Retina (tissue), 1 donor: ENCODE results near the gene MZT2B.
"Not testable (repeated sequence)": the region's sequence is repeated elsewhere in the genome, so short reads cannot be mapped to it uniquely, and the experiment has no call there.

Experiments used
- DNase-seq: peaks from one replicate; pipeline ENCODE4 v3.0.0-alpha.2; 2016

MZT2B gene

DNA sequence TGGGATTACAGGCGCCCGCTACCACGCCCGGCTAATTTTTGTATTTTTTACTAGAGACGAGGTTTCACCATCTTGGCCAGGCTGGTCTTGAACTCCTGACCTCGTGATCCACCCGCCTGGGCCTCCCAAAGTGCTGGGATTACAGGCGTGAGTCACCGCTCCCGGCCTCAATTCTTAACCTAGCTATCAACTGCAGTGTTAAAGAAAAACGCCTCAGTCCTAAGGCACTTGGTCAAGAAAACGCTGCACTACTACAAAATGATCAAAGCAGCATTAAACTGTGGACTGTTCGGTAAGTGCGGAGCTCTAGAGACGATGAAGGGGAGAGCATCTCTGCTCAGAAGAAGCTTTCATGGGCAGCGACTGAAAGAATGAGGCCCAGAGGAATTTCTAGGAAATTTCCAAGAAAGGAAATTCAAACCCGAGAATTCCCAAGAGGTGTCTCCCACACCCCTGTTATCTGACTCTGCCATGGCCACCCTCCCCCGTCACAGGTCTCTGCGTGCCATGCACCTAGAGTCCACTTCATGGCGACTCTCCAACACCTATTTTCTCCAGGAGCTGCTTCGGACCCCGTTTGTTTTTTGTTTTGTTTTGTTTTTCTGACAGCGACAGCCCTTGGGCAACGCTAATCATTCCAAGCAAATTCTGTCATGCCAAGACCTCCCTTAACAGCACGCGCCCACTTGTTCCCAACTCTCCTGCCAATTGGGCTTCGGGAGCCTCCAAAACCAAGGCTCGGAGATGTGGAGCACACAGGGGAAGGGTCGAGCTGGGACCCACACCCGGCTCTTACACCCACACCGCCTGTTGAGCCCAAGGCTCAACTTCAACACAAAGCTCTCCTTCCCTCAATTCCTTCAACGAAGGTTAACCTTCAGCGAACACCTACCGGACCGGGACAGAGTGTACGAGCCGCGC is 1.4 kb upstream of the MZT2B start:
- DNase-seq: not testable (repeated sequence)

DNA sequence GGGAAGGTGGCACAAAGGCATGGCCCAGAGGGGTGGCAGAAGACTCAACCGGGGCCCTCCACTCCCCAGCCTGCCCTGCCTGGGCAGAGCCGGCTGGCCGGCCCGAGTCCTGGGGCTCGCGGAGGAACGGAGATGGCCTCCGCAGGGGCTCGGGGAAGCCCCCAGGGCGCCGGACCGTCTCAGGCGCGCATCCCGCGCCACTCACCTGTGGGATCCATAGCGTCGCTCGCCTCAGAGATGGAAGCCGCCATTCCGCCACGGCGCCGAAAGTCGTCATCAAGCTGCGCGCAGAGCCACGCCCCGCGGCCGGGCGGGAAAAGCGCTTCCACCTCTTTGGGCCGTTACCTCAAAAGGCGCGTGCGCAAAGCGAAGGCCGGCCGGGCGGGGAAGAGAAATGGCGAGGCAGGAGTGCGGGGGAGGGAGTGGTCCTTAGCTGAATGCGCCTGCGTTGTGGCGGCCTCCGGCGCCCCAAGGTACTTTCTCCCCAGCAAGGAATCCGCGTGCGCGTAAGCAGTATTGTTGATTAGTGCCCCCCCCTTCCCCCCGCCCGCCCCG is 660 bp upstream of the MZT2B start, which contains the start of gene SMPD4:
TSS of gene SMPD4 (minus strand) at position 278 of the 555 bp plus-strand sequence. CDS start 5,010 bp downstream, outside the sequence.
- peak; percentile 97 for DNase-seq

DNA sequence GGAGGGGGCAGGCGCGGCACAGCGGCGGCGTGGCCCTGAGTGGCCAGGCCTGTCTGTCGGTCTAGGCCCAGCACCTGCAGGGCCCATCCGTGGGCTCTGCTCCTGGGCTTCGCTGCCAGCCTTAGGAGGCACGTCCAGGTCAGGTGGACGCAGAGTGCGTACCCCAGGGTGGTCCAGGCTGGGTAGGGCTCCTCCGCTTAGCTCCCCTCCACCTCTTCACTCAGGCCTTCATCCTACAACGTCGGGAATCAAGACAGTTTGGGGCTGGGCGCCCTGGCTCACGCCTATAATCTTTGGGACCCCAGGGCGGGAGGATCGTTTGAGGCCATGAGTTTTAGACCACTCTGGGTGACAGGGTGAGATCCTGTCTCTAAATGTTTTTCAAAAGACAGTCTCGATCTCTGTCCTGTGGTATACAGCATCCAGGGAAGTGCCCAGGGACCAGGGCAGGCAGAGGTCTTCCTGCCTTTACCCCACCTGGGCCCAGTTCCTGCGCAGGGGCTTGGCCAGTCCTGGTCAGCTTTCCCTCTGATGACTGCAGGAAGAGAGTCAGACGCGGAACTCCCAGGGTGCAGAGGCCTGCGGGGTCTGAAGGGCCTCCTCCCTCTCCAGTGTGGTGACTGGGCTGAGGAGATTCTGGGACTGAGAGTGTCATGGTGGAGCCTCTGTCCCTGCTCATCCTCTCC is 907 bp downstream of the MZT2B start:
- DNase-seq: peak; percentile 61

DNA sequence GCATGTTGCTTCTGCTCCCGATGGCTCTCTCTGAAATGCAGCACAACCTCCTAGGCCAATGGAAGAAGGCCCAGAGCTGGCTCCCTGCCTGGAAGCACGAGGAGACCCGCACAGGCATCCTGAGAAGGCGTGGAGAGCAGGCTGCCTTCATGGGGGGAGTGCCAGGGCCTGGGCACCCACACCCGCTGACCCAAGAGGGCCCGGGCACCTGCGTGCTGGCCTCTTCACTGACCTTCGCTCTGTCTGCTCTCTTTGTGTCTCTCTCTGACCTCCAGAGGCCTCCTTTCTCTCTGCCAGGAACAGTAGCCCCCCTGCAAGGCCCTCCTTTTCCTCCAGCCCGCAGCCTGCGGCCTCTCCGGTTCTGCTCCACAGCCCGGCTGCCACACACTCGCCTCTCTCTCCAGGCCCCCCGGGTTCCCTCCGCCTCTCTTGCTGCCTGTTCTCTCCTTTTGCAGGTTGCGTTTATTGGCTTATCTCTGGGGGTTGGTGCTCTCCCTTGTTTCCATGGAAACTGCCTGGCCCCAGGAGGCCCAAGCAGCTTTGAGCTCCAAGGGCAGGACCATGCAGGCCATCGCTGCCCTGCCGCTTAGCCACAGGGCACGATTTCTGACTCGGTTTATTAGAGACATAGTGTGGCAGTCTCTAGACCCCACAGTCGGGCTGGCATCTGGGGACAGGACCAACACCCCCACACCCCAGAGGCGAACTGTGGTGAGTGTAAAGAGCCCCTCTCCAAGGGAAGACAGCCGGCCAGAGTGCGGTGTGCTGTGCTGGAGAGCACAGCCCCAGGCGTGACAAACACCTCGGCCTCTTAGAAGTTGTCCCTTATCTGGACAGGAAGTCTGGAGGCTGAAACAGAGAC is 1.7 kb downstream of the MZT2B start:
- DNase-seq: peak; percentile 78

DNA sequence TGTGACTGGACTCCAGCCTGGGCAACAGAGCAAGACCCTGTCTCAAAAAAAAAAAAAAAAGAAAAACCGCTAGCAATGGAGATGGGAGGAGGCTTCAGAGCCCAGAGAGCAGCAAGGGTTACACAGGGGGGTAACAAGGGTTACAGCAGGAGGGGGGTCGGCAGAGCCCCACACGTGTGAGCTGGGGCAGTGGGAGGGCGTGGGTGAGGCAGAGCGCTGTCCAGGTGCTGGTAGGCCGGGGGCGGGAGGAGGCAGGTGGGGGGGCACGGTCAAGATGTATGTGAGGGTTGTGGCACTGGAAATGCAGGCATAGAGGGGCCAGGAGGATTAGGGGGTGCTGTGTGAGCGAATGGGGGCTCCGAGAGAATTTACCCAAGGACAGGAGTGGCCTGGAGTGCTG is 3.4 kb downstream of the MZT2B start:
- no peak for DNase-seq

DNA sequence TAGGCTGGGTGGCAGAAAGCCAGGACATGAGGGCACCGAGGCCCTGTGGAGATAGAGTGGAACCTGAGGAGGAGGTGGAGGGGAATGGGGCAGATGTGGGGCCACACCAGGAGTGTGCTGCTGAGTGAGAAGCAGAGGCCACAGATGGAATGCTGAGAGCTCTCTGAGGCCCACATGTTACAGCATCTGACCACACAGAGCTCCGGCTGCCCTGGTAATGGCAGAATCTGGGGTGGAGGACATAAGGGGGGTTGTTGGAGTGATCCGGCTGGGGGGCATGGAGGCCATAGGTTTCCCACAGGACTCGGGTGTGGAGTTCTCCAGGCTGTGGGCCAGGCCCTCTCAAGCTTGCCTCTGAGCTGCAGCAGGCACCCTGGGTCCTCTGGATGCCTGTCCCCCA is 3.8 kb downstream of the MZT2B start:
- DNase-seq: no peak

DNA sequence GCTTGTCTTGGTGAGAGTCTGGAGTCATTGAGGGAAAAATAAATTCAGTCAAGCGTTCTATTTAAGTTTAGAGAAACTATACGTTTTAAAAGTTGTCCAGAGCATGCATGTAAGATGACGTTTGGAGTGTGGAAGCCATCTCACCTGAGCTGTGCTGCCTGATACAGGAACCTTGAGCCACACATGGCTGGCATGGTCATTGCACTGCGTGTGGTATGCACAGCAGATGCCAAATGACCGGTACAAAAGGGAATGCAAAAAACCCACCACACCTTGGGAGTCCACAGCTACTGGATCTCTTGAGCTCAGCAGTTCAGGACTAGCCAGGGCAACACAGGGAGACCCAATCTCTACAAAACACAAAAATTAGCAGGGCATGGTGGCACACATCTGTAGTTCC is 4.3 kb downstream of the MZT2B start:
- no peak for DNase-seq

DNA sequence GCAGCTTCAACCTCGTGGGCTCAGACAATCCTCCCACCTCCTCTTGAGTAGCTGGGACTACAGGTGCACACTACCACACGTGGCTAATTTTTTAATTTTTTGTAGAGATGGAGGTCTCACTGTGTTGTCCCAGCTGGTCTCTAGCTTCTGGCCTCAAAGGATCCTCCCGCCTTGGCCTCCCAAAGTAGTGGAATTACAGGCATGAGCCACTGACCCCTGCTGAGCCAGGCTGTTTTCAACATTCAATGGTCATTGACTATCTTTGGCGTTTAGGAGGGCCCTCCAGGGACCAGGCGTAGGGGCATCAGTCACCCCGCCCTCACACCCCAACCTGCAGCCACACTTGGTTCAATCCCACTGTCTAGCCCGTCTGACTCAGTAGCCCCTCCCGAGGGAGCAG is 5.2 kb downstream of the MZT2B start:
- no peak for DNase-seq

DNA sequence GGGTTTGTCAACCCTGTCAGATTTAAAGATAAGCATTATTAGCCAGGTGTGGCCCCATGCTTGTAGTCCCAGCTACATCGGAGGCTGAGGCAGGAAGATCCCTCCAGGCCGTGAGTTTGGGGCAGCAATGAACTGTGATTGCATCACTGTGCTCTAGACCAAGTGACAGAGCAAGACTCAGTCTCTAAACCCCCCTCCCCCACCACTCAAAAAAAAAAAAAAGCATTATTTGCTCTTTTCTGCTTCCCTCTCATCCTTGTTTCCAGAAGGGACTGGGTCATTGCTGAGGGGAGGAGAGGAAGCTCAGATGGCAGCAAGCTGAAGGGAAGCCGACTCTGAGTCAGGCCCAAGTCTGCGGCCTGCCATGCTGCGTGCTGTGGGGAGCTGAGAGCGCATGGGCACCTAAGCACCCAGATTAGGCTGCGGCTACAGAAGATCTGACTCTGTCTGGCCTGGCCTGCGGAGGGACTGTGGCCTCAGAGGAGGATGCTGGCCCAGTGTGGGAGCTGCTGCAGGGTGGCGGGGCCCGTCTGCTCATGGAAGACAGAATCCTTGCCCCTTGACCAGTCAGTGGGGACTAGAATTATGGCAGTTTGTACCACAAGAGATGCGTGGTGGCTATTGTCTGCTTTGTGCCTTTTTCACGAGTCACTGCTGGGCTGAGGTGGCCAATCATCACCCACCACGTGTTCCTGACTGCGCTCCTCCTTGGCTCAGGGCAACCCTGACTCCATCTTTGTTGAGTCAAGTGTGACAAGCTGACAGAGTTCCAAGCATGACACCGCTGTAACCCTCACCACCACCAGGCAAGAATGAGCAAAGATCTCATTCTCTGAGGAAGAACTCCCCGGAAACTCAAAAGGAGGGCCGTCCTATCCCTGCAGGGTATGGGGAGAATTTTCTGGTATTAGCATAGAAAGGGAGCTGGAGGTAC is 6.1 kb downstream of the MZT2B start:
- not testable (repeated sequence) for DNase-seq

DNA sequence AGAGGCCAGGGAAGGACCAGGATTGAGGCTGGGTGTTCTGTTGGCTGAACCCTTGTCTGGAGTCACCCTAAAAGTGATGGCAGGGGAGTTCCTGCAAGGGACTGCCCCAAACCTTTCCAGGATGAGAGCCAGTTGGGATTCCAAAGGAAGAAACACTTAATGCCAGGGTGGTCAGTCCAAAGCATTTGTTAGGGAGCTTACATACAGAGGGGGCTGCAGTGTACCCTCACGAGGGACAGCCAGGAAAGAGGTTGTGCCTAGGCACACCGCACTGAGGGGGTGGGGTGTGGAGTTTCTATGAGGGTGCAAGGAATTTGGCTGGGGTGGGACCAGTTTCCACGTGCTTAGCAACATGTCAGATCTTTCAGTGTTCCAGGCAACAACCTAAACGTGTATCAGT is 6.9 kb downstream of the MZT2B start:
- DNase-seq: not testable (repeated sequence)

DNA sequence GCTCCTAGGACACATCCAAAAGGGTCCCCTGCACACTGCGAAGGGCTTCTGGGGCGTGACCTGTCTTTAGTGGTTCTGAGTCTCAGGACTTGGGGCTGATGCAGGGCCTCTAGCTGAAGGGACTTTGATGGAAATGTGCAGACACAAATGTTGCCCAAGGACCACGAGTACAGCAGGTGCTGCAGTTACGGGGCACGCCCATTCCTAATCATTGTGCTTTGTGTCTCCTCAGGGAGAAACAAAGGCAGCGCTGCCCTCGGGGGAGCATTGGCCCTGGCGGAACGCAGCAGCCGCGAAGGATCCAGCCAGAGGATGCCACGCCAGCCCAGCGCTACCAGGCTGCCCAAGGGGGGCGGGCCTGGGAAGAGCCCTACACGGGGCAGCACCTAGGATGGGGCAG is 8.2 kb downstream of the MZT2B start:
- no peak for DNase-seq

DNA sequence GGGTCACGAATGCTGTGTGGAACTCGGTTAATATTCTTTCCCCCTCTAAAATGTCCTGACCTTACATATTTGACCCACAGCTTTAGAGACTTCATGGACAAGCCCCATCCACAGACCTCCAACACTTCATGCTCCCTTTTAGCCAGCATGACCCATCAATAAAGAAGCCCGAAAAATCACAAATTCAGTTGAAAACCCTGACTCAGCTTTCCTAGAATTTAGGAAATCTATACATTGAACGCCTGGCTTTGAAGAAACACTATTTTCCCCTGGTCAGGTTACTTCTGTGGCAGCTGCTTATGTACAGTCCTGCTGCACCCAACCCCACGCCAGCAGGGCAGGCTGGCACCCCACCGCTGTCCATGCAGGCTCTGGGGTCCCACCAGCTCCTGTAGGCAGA is 9.3 kb downstream of the MZT2B start:
- not testable (repeated sequence) for DNase-seq

DNA sequence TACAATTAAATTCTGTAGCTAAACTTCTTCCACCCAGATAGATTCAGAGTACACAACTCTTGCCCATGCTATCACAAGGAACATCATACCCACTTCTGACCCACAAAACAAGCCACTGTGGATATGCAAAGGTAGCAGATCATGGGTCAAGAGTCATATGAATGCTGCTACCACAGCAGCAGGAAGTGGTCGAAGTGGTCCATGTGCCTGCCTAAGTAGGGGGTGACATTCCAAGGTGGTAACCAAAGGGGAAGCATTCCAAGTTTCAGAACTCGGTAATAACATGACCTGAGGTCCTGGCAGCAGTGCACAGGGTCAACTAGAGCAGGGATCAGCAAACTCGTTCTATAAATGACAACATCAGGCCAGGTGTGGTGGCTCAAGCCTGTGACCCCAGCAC is 10.4 kb downstream of the MZT2B start:
- DNase-seq: not testable (repeated sequence)

DNA sequence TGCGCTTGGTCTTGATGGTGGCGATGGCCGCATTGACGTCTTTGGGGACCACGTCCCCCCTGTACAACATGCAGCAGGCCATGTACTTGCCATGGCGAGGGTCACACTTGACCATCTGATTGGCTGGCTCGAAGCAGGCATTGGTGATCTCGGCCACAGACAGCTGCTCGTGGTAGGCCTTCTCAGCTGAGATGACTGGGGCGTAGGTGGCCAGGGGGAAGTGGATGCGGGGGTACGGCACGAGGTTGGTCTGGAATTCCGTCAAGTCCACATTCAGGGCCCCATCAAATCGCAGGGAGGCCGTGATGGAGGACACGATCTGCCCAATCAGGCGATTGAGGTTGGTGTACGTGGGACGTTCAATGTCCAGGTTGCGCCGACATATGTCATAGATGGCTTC is 11.8 kb downstream of the MZT2B start:
- not testable (repeated sequence) for DNase-seq

DNA sequence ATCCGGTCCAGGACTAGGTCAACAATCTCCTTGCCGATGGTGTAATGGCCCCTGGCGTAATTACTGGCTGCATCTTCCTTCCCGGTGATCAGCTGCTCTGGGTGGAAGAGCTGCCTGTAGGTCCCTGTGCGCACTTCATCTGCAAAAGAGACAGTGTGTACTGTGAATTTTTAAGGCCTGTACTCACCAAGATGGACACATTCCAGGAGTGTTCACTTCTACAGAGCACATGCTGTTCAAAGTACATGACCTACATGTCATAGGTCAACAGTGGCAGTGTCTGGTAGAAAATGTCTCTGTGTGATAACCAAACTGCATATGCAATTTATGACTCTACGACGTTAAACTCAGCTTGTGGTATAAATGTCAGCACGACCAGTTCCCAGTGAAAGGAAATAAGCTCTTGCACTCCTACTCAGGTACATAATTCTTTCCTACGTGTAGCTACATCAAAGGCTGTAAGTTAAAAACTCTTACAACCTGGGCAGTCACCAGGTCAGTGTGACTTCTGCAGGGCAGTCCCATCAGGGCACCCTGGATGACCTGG is 13.1 kb downstream of the MZT2B start:
- not testable (repeated sequence) for DNase-seq

DNA sequence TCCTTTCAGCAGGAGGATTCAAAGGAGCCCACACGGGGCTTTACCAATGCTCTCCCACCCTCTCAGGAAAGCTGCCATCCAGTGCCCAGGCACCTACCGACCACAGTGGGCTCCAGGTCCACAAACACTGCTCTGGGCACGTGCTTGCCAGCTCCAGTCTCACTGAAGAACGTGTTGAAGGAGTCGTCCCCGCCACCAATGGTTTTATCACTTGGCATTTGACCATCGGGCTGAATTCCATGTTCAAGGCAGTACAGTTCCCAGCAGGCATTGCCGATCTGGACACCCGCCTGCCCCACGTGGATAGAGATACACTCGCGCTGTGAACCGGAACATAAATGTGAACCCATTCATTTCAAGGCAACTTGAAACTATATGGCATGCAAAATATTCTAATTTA is 14.0 kb downstream of the MZT2B start:
- DNase-seq: not testable (repeated sequence)

DNA sequence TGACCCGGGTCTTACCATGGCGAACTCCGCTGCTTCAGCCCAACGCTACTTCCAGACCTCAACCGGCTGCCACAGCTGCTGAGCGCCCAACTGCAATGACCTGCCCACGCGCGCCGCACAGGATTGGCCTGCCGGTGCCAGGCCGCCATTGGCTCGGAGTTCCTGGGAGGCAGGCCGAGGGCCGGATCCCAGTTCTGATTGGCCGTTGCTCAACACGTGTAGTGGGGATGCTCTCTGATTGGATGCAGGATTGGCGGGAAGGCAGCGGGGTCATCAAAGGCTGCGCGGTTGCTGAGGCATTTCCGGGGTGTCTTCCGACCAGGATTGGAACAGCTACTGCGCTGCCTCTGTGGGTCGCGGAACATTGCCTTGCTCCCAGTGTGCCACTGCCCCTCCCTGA is 16.3 kb downstream of the MZT2B start, which contains the start of gene TUBA3E:
TSS of gene TUBA3E (minus strand) at position 97 of the 400 bp plus-strand sequence. CDS start at position 18, 79 bp downstream.
- no peak for DNase-seq

DNA sequence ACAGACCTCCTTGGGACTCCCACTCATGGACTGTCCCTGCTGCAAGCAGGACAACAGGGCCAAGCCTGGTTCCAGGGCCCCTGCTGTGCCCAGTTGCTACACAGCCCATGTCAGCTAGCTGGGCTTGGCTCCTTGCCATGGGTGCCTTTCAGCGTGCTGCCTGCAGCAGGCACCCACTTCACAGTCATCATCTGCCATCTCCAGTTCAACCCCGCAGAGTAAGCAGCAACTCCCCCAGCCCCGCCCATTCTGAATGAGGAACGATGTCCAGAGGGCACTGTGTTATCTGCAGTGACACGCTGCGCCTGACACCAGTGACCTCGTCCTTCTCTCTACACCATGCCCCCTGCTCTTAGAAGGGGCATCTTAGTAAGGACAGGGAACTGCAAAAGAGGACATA is 20.5 kb downstream of the MZT2B start:
- DNase-seq: not testable (repeated sequence)

DNA sequence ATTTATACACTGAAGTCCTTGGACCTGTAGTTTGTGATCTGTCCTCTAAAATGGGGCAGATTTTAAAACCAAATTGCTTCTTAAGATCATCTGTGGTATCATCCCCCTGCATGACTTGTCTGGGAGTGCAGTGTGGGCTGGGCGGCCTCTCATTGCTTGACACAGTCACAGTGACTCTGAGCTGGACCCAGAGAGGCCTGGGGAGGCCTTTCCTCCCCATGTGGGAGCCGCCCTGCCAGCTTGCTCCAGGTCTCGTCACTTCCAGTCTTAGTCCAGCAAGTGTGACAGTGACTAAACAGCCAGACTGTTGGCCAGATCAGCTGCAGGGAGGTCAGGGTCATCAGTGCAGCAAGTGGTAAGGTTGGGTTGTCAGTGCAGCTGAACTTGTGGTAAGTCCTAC is 21.1 kb downstream of the MZT2B start:
- not testable (repeated sequence) for DNase-seq

DNA sequence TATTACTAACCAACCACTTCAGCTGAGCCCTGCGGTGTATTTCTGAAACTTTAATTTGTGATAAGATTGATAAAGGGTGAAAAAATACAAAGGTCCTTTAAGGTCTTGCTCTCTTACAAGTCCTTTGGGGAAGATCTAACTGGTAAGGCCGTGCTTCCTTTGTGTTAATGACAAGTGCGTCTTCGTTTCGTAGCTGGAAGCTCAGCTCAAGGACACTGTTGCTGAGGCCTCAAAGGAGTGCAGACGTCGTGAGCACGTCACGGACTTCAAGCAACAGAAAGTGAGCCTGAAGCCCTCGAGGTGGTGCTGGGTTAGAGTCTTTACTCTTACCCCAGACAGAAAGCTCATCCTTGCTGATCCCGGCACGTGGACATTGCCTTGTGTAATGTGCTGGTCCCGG is 25.0 kb downstream of the MZT2B start:
- not testable (repeated sequence) for DNase-seq

DNA sequence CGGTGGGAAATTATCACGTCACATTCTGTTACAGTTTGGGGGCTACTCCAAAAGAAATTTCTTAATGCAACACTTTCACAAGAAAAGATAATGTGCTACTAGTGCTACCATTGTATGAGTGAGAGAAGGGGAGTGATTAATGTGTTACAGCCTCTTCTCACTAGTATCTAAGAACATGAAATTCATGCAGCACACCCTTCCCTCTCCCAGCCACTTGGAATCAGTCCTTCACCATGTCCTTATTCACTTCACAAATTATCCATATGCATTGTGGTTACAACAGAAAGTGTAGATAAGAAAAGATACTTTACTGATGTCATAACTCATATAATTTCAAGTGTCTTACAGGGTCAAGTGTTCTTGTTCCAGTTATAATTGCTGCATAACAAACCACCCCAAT is 37.1 kb downstream of the MZT2B start:
- not testable (repeated sequence) for DNase-seq
